ENCODE results near the gene CEBPZ. TPM values are rescaled to one million over a fixed set of nuclear protein-coding genes. Genes with fewer than 3 reads are reported as not detected.
A peak's percentile ranks its signal among the peaks of the same experiment; 100 is the strongest.

CEBPZ gene
- total RNA-seq, 1 experiment from 2014 or later = 47.8 TPM

DNA sequence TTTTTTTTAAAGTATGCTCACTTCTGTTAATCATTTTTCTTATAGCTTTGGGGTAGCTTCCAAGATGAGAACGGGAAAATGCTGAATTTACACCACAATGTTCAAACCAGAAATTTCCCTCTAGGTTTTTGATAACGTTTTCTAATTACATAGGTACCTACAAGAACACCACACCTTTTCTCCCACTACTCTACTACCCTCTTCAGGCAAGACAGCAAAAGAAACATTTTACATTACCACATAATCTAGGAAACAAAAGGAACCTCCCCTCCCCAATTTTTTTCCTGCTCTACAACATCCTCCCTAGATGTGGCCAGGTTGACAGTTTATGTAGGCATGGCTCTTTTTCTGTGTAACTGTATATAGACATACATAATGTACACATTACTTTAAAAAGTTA lies 32.4 kb upstream of the CEBPZ start:
- Histone ChIP-seq H3K4me2 (ENCODE audit: low read length) (no peak overlapping the region), H3K36me3 (ENCODE audit: control insufficient read depth in 1 of 2, insufficient read depth in 2 of 2, low read length in 2 of 2) (no peaks in the 10 kb centered on the region), H3K27ac (ENCODE audit: low read depth, low read length) (no peak overlapping the region), H3K9me3 (ENCODE audit: control insufficient read depth in 1 of 2, insufficient read depth in 1 of 2, low read depth in 1 of 2, low read length in 2 of 2) (no peaks in the 10 kb centered on the region), H4K20me1 (ENCODE audit: insufficient read depth) (no peaks in the 10 kb centered on the region), H3K27me3 (ENCODE audit: insufficient read depth, low read length) (no peaks in the 10 kb centered on the region), H3K9ac (ENCODE audit: low read length) (no peak overlapping the region), H3K79me2 (ENCODE audit: insufficient read depth, low read length) (no peaks in the 10 kb centered on the region), H3K4me3 (replicated peaks in 1 of 2; ENCODE audit: low read depth in 1 of 2, low read length in 2 of 2) (no peak overlapping the region), H3K4me1 (ENCODE audit: control insufficient read depth in 1 of 2, insufficient read depth in 2 of 2, low read length in 2 of 2) (no peaks in the 10 kb centered on the region), H2AFZ (ENCODE audit: low read depth, low read length, poor library complexity, severe bottlenecking) (no peak overlapping the region), H3K9me2 (ENCODE audit: insufficient read depth) (no peaks in the 10 kb centered on the region)
- RAD21 ChIA-PET (ENCODE audit: low non-redundant PET in 1 of 2, low total read pairs in 2 of 2, uncharacterized antibody in 2 of 2, unreplicated experiment in 2 of 2) = no interaction called here
- intact Hi-C loops (cut with micrococcal nuclease) = no loop called here
- TF ChIP-seq, protein P1, sequence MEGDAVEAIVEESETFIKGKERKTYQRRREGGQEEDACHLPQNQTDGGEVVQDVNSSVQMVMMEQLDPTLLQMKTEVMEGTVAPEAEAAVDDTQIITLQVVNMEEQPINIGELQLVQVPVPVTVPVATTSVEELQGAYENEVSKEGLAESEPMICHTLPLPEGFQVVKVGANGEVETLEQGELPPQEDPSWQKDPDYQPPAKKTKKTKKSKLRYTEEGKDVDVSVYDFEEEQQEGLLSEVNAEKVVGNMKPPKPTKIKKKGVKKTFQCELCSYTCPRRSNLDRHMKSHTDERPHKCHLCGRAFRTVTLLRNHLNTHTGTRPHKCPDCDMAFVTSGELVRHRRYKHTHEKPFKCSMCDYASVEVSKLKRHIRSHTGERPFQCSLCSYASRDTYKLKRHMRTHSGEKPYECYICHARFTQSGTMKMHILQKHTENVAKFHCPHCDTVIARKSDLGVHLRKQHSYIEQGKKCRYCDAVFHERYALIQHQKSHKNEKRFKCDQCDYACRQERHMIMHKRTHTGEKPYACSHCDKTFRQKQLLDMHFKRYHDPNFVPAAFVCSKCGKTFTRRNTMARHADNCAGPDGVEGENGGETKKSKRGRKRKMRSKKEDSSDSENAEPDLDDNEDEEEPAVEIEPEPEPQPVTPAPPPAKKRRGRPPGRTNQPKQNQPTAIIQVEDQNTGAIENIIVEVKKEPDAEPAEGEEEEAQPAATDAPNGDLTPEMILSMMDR (IDR thresholded peaks at IDR 0.05 in 2 of 3, conservative IDR thresholded peaks at IDR 0.05 in 1 of 3; ENCODE audit: borderline replicate concordance in 1 of 3, insufficient read depth in 1 of 3, low read depth in 2 of 3, low read length in 2 of 3) = peak in 1 of 3 experiments; percentile 12; a peak in 1 of 6 replicates
- no peak for TF ChIP-seq EGR1 (IDR thresholded peaks at IDR 0.05; ENCODE audit: low read depth)
- TF ChIP-seq RAD21 (IDR thresholded peaks at IDR 0.05; ENCODE audit: low read depth) = peak; percentile 16; the same call in 1 of the 2 replicates
- BruUV-seq (replicated peaks) = no TSS peak
- ATAC-seq (no peak), DNase-seq (ENCODE audit: low read depth, low spot score) (no peak)
- CTCF ChIA-PET = no interaction called here
- POLR2A ChIA-PET = no interaction called here

GRCh38 chr2:37262522-37262921 lies 31.1 kb upstream of the CEBPZ start:
- ATAC-seq (no peak), DNase-seq (ENCODE audit: low read depth, low spot score) (no peak)
- ChIA-PET POLR2A (no interaction called here), CTCF (no interaction called here), RAD21 (ENCODE audit: low non-redundant PET in 1 of 2, low total read pairs in 2 of 2, uncharacterized antibody in 2 of 2, unreplicated experiment in 2 of 2) (no interaction called here)
- no peak overlapping the region for H2AFZ ChIP-seq (ENCODE audit: low read depth, low read length, poor library complexity, severe bottlenecking)
- no peaks in the 10 kb centered on the region for H4K20me1 ChIP-seq (ENCODE audit: insufficient read depth)
- no peak overlapping the region for H3K27ac ChIP-seq (ENCODE audit: low read depth, low read length)
- no peak overlapping the region for H3K9ac ChIP-seq (ENCODE audit: low read length)
- H3K27me3 ChIP-seq (ENCODE audit: insufficient read depth, low read length) = no peaks in the 10 kb centered on the region
- no peaks in the 10 kb centered on the region for H3K79me2 ChIP-seq (ENCODE audit: insufficient read depth, low read length)
- no TSS peak for BruUV-seq (replicated peaks)
- no peaks in the 10 kb centered on the region for H3K36me3 ChIP-seq (ENCODE audit: control insufficient read depth in 1 of 2, insufficient read depth in 2 of 2, low read length in 2 of 2)
- no peaks in the 10 kb centered on the region for H3K9me2 ChIP-seq (ENCODE audit: insufficient read depth)
- H3K9me3 ChIP-seq (ENCODE audit: control insufficient read depth in 1 of 2, insufficient read depth in 1 of 2, low read depth in 1 of 2, low read length in 2 of 2) = no peaks in the 10 kb centered on the region
- intact Hi-C loops (cut with micrococcal nuclease) = no loop called here
- no peaks in the 10 kb centered on the region for H3K4me1 ChIP-seq (ENCODE audit: control insufficient read depth in 1 of 2, insufficient read depth in 2 of 2, low read length in 2 of 2)
- TF ChIP-seq EZH2 (IDR thresholded peaks at IDR 0.05) = no peak
- no peak for TF ChIP-seq RAD21 (IDR thresholded peaks at IDR 0.05; ENCODE audit: low read depth)
- no peak for TF ChIP-seq EZH2phosphoT487 (IDR thresholded peaks at IDR 0.05; ENCODE audit: borderline replicate concordance)
- no peak for TF ChIP-seq ELF1 (IDR thresholded peaks at IDR 0.05; ENCODE audit: borderline replicate concordance, low read depth)
- TF ChIP-seq SIN3A (IDR thresholded peaks at IDR 0.05; ENCODE audit: low read depth) = no peak
- no peak for TF ChIP-seq YY1 (IDR thresholded peaks at IDR 0.05; ENCODE audit: extremely low read depth, insufficient replicate concordance, low read depth, low read length)
- TF ChIP-seq TCF7L2 (IDR thresholded peaks at IDR 0.05; ENCODE audit: borderline replicate concordance, extremely low read depth, insufficient read depth, insufficient read length) = no peak
- H3K4me3 ChIP-seq (replicated peaks in 1 of 2; ENCODE audit: low read depth in 1 of 2, low read length in 2 of 2) = no peak overlapping the region
- H3K4me2 ChIP-seq (ENCODE audit: low read length) = no peak overlapping the region
